HG03175 (cell line): ENCODE data around the gene C2orf49.
A peak's percentile ranks its signal among the peaks of the same experiment; 100 is the strongest.

Source experiments
- ATAC-seq: cut with Tn5 transposase; IDR thresholded peaks from one replicate; pipeline ENCODE4 v1.9.1; 2021; ENCODE audit warnings: mild to moderate bottlenecking, moderate library complexity; ENCODE audit not compliant: unreplicated experiment

C2orf49 gene

DNA sequence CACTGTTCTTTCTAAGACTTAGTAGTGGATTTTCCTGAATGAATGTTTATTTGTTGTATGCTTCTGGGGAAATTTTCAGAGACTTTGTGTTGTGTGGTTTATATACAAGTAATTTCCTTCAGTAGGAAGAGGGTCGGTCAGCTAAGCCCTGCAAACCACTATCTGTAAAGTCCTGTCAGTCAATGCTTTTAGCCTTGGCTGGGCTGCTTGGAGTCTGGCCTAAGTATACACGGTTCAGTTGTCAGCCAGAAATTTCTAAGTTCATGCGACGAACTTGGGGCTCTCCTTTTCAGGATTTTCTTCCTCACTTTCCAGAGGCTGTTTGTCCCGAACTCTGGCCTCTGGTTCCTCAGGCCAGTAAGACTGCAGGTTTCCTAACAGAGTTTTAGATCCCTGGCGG, 21.3 kb downstream of the C2orf49 start:
- ATAC-seq: no peak

DNA sequence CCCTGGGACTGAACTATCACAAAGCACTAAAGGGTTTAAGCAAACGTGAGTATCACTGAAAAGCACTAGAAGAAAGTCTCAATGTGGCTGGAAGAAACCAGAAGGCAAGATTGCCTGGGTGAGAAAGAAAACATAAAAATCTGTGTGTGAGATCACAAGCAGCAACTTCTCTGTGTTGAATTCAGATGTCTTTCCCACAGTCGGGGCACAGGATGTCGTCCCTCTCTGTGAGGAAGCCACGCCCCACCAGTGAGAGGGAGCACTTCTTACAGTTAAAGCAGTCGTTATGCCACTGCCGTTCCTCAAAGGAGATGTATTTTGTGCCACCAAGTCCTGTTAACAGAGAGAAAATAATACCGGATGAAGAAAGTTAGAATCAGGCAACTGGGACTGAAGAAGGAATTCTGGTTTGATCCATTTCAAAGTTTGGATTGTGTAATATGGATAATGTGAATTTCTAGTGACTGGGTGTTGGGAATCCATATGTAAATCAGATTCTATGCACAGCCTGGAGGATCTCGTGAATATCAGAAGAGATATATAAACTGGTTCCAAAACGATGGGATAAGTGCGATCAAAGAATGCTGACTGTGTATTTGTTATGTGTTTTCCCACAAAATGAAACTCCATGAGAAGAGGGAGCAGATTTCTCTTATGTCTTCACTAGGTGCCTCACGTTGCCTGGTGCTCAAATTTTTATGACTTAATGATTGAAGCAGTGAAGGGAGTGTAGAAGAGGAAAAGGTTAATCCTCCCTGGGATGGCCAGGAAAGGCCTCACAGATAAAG, 24.0 kb downstream of the C2orf49 start:
- no peak for ATAC-seq

DNA sequence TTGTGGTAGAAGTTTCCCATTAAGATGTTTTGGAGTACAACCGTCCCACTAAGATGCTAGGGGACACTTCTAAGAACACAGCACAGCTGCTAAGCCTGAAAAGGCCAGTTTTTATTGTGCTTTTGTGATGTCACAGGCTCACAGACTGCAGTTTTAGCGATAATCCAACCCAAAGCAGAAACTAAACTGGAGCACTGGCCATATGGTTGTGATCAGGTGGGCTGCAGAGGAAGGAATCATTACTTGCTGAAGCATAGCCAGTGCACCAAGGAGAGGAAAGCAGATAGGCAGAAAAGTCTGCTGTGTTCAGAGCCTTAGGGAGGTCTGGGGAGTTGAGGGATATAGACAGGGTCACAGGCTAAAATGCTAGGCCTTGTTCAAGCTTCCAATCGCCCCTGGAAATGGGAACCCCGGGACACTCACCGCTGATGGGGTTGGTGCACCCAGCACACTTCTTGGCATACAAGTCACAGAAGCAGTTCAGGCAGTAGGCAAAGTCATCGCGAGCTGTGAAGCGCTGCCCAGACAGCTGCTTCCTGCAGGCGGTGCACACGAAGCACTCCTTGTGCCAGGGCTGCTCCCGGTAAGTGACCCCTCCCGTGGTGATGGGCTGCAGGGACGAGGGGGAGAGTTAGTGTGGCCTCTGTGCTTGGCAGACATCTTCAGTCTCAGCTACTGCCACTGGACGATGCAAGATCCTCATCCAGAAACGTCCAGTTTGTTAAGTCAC, 25.7 kb downstream of the C2orf49 start:
- no peak for ATAC-seq

DNA sequence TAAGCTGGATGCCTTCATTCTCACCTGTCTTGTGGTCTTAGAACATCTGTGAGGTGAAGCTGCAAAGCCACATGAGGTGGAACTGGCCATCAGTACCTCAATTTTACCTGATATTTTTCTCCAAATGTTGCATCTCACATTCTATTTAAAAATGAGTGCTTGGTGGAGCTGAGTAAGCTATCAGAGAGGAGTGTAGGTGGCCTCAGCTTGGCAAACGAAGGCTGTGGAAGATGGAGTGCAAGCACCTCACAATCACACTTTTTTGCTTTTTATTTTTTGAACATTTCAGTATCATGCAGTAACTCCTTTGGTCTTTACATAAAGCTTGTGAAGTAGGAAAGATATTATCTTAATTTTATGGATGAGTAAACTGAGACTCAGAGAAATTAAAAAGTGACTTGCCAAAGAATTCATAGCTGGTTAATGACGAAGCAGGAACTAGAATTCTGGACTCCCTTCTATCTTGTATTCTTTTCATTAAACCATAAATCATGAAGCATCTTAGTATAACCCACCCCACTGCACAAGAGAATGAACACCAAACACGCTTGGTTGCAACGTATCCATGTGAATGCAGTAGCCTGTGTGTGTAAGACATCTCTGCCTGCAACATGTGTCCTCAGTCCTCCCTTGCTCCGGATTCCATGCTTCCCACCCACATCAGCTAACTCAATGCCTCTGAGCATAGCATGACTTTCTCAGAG, 27.2 kb downstream of the C2orf49 start:
- no peak for ATAC-seq

DNA sequence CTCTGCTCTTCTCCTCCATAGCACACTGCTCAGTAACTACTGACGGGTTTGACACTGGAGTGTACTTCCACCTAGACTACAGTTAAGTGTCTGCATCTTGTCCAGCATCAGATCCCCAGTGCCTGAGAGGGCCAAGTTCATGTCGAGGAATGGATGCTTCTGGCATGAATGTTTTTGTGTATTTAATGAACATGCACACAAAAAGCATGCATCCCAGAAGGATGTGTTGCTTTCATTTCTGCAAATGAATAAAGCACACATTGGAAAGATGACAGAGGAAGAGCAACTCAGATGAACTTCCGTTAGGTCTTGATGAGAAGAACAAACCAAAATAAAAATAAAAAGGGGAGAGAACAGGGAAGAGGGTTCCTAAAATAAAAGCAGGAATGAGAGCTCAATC, 27.9 kb downstream of the C2orf49 start:
- ATAC-seq: no peak

DNA sequence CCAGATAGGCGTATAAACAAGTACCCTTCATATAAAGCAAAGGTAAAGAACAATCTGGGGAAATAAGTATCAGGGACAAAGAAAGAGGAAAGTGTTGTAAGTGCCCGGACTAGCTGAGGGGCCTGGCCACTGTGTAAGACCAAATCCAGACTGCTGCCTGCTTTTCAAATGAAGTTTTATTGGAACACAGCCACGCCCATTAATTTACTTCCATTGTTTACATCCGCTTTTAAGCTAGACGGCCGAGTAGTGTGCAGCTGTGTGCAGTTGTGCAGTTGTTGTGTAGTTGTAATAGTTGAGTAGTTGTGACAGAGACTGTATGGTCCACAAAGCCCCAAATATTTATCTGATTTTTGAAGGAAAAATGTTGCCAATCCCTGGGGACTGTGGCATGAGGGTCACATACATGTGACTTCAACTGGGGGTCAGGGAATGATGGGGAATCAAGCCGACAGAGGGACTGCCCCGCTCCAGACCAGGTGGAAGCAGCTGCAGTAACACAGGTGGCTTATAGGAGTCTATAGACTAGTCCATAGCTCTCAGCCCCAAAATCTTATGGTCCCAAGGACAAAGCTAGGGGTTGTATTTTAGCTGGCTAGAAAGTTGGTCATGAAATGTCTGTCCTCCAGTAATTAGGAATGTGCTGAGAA, 31.5 kb downstream of the C2orf49 start:
- ATAC-seq: no peak

DNA sequence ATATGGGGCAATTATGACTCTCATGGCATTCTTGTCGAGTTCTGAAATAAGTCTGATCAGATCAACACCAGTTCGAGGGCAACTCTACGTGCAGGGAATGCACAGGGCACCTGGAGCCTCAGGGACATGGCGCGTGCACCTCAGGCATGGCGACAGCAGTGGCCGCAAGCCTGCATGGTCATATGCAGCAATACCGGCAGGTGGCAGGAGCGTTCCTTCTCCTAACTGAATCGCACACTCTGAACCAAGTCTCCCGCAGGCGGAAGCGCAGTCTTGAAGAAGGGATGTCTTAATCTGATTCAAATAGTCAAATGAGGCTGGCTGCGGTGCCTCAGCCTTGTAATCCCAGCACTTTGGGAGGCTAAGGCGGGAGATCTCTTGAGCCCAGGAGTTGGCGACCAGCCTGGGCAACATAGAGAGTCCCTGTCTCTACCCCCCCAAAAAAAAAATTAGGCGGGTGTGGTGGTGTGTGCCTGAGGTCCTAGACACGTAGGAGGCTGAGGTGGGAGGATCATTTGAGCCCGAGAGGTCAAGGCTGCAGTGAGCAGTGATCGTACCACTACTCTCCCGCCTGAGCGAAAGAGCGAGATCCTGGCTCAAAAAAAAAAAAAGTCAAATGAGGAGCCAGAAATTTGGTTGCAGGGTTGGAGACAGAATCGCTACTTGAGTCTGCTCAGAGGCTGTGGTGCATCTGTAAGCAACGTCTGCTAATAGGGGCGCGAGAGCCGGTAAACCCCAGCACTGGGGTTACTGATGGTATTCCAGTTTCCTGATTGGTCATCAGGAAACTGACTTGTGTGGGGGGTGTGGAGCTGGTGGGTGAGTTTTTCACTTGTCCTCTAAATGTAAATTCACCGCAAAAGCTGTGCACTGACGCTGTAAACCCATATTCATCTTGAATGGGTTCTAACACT, 32.7 kb downstream of the C2orf49 start:
- ATAC-seq: peak; percentile 90

DNA sequence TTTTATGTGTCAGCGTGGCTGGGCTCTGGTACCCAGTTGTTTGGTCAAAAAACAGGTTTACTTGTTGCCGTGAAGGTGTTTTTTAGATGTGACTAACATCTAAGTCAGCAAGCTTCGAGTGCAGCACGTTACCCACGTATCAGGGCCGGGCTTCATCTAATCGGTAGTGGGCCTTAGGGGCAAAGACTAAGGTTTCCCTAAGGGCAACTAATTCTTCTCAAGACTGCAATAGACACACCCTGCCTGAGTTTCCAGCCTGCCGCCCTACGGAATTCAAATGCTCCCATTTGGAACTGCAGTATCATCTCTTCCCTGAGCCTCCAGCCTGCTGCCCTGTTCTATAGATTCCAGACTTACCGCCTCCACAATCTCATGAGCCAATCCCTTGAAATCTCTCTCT, 33.8 kb downstream of the C2orf49 start:
- ATAC-seq: no peak

DNA sequence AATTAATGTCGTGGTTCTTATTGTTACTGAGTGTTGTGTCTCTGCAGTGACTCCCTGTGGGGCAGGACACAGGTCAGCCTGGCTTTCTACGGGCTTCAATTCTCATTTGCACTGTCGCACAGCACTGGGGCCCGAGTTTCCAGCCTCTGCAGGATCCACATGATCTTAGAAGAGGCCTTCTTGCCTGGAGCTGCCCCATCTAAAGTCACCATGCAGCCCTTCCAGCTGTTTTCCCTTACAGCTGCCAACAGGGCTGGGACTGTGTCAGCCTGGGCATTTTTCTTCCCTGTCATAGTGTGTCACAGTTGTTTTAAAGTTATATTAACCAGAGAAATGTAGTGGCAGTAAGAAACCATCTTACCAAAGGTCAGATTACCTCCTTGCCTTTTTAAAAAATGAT, 34.5 kb downstream of the C2orf49 start:
- ATAC-seq: no peak

DNA sequence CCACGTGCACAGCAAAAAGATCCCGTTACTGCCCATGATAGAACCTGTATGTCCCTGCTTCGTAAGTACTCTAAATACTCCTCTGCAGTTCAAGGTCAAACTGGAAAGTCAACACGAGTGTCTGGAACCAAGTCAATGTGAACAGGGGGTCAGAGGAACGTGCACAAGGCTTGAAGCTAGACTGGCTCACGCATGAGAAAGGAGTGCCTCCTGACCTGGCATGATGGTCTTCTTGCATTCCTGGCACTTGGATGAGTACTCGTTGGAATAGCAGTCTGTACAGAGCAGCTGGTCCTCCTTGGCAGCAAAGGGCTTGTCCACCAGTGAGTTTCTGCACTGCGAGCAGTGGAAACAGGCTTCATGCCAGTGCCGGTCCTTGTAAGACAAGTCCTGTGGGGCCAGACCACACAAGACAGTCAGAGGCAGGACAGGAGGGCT, 36.0 kb downstream of the C2orf49 start:
- no peak for ATAC-seq

DNA sequence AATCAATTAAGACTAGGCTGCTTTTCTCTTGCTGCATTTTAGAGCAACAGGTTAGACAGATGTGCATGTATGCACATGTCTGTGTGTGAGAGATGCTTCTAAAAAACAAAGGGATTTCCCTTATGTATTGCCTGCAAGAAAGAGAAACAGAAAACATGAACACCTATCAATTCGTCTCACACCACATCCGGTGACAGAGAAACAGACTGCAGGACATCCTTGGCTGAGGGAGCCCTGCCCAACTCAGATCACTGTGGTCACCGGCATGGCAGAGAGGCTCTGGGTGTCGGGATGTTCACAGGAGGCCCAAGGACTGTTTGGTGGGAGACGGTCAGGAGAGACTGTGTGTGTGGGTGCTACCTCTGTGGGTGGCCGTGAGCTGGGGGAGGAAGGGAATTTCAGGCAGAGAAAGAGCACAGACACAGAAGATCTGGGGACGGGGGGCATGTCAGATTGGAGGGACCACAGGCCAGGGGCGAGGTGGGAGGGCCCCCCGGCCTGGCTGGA, 36.6 kb downstream of the C2orf49 start:
- ATAC-seq: peak; percentile 85

DNA sequence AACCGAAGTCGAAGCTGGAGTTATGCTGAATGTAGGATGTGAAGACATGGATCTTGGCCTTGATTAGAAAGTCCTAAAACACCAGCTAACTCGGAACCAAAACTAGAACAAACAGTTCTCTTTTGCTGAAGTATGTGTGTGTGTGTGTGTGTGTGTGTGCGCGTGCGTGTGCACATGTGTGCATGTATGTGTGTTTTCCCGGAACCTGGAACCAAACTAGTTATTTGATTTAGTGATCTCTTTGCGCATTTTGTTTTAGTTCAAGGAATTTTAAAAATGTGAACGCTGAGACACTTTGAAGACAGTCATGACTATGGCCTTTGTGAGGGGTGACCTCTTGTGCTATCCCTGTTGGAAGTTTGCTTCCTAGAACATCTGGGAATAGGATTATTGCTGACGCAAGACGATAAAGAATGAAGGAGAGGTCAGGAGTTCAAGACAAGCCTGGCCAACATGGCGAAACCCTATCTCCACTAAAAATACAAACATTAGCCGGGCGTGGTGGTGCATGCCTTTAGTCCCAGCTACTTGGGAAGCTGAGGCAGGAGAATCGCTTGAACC, 37.7 kb downstream of the C2orf49 start:
- no peak for ATAC-seq

DNA sequence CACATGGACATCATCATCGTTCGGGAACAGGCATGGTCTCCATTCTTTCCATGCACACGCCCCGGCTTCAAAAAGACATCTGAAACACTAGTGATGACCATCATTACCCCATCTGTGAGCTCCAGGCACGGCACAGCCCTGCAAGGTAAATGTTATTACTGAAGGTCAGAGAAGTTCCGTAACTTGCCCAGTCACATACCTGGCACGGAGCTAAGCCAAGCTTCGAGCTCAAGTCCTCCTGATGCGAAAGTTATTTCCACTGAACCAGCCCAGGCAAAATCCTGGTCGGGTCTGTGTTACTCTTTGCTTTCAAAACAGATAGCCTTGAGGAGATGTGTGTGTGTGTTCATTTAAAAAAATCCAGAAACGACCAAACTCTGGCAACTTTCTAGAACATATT, 38.7 kb downstream of the C2orf49 start:
- ATAC-seq: no peak

DNA sequence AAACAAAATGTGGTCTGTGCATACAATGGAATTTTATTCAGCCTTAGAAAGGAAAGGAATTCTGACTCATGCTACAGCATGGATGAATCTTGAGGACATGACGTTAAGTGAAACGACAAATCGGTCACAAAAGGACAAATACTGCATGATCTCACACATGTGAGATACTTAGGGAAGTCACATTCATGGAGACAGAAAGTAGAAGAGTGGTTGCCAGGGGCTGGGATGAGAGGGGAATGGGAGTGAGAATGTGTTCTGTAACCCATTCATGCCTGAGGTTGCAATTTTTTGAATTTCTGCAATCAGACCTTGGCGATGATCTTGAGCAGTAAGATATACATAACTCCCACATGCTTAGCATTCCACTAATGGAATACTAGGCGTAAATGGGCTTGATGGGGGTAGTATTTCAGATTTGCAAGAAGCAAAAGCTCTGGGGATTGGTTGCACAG, 39.5 kb downstream of the C2orf49 start:
- ATAC-seq: no peak

DNA sequence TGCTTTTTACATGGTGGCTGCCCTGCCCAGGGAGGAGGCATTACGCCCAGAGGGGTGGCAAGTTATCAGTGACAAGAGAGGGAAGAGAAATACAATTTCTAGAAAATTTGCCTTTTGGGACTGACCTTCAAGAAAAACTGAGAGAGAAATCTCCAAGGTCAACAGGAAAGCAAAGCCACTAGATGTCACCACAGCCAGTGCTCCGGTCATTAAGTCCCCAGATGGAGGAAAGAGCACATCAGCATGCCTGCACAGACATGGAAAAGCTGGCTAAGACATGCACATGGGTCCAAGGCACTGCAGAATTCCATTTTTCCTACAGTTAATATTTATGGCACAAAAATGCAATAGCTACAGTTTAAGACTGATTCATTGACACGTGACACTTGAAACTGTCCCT, 40.5 kb downstream of the C2orf49 start:
- ATAC-seq: no peak

DNA sequence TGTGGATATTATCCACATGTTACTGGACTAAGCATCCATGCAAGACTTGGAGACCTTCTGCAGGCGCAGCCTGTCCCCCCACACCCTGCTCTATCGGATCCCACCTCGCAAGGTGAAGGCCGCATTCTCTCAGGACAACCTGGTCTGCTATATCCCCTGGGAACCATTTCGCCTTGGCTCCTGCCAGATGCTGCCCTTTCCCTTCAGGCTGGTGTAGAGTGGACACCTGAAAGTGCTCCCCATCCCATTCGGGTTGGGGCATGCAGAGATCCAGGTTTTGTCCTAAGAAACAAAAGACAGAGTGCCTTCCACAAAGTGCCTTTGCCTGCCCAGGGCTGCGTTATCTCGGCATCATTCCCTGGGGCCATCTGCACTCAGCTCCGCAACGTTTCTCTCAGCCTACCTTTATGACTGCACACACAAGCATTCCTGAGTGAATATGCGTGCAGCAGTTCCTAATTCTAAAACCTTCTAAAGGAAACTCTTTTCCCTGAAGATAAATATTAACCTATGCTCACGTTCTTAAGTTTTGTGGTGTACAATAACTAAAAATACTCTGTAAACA, 41.0 kb downstream of the C2orf49 start:
- no peak for ATAC-seq

DNA sequence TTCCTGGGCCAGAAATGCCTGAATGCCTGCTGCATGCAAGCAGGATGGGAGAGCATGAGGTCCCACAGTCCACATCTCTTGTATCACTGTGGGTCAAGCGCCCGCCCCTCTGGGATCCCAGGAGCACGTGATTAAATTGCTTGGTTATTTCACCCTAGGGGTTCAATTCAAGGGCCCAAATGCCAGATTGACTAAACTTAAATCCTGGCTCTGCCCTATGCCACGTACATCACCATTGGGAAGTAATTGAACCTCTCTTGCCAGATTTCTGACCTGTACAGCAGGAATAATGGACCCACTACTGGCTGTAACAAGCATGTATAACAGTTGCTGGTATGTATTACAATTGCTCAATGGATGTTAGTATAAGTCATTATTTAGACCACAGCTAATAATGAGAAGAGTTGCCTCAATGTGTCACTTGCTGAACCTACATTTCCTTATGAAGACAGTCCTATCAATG, 41.6 kb downstream of the C2orf49 start:
- no peak for ATAC-seq

DNA sequence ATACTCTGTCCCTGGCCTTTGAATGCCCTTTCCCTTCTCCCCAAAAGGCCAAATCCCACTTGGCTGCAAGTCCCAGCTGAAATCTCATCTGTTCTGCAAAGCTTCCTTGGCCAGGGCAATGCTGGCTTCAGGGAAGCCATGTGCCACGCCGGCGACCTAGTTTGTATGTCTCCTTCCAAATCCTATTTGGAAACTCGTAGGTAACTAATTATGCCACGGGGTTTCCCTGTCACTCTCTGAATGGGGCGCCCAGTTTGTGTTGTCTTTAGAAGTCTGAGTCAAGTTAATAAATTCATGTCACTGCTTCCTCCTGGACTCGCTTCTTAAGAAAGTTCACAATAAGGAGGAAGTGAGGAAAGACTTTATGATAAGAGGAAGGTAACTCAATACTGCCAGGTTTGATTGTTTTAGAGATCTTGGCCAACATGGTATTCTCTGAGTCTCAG, 42.4 kb downstream of the C2orf49 start:
- ATAC-seq: no peak

DNA sequence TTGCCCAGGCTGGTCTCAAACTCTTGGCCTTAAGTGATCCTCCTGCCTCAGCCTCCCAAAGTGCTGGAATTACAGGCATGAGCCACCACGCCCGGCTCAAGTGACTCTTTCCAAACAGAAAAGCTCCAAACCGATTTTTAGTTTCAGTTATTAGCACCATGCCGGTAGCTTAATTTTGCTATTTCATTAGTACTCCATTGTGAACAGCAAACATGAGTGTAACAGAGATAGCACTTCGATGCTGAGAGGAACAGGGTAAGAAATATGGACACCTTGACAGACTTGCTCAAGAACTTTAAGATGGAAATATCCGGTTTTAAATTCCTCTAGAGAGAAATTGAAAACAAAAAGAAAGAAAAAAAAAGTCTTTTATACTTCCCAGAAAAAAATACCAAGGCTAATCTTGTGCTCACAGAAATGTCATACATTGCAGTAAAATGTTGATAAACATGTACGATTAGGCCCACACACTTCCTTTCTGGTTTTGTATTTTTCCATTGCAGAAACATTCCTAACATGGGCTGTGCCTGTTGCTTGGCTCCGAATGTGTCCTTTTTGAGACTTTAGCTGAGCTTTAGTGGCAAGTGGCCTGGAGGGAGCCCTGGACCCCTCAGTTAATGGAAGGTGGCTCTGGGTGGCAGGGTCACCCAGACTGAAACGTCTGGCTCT, 43.2 kb downstream of the C2orf49 start:
- ATAC-seq: no peak
